K562 (cell line): ENCODE results near the gene WWOX. TPM values are rescaled to one million over a fixed set of nuclear protein-coding genes. Genes with fewer than 3 reads are reported as not detected.

ENCODE experiments used
- CHD7 ChIP-seq: fragments of 200-600 bp; sonication (generic); IDR thresholded peaks from one replicate; pipeline ENCODE4 v1.6.1; 2012; ENCODE audit warnings: mild to moderate bottlenecking, low read depth, low read length, inconsistent platforms
- FOXJ2 ChIP-seq: fragments of 200-800 bp; sonication (Bioruptor generic); IDR thresholded peaks from 2 replicates; pipeline ENCODE4 v1.6.1; 2016; ENCODE audit warnings: missing genetic modification characterization, missing compliant biosample characterization
- FOXP4 ChIP-seq: sonication (generic); formaldehyde crosslinking; IDR thresholded peaks from 2 replicates; pipeline ENCODE4 v1.8.0; 2022; ENCODE audit warnings: mild to moderate bottlenecking, missing genetic modification reagents, borderline replicate concordance
- GTF2F1 ChIP-seq: IDR thresholded peaks from 2 replicates; pipeline ENCODE4 v1.6.1; 2011; ENCODE audit warnings: low read depth, low read length, improper control_type of control experiment
- HDAC3 ChIP-seq: fragments of 450-650 bp; IDR thresholded peaks from 2 replicates; pipeline ENCODE4 v1.6.1; 2018; ENCODE audit warnings: borderline replicate concordance, mild to moderate bottlenecking, moderate library complexity; ENCODE audit not compliant: partially characterized antibody
- HMGN3 ChIP-seq: IDR thresholded peaks from 2 replicates; pipeline ENCODE4 v1.6.1; 2011; ENCODE audit warnings: borderline replicate concordance, low read depth, mild to moderate bottlenecking, mixed read lengths, low read length; ENCODE audit not compliant: insufficient read length; ENCODE audit errors: extremely low read depth
- KDM5B ChIP-seq: fragments of 200-600 bp; sonication (generic); IDR thresholded peaks from 2 replicates; pipeline ENCODE4 v1.6.1; 2012; ENCODE audit warnings: low read depth, mild to moderate bottlenecking, moderate library complexity, low read length, control low read depth, inconsistent platforms; ENCODE audit not compliant: insufficient replicate concordance
- MAFG ChIP-seq: fragments of 450-650 bp; conservative IDR thresholded peaks from 2 replicates; pipeline ENCODE4 v1.6.1; 2016; ENCODE audit warnings: missing genetic modification characterization, missing compliant biosample characterization
- MAFK ChIP-seq: IDR thresholded peaks from 2 replicates; pipeline ENCODE4 v1.6.1; 2011; ENCODE audit warnings: low read length, improper control_type of control experiment
- NFE2 ChIP-seq: IDR thresholded peaks from 2 replicates; pipeline ENCODE4 v1.6.1; 2014; ENCODE audit warnings: antibody characterized with exemption, low read depth
- NFYB ChIP-seq: IDR thresholded peaks from 2 replicates; pipeline ENCODE4 v1.6.1; 2011; ENCODE audit warnings: mild to moderate bottlenecking, moderate library complexity; ENCODE audit not compliant: insufficient read length; ENCODE audit errors: extremely low read depth
- RBBP5 ChIP-seq: fragments of 200-600 bp; sonication (generic); IDR thresholded peaks from 2 replicates; pipeline ENCODE4 v1.6.1; 2012; ENCODE audit warnings: borderline replicate concordance, mild to moderate bottlenecking, low read length, control low read depth, inconsistent platforms; ENCODE audit not compliant: insufficient read depth, poor library complexity, severe bottlenecking
- ZNF212 ChIP-seq: fragments of 450-650 bp; formaldehyde crosslinking; IDR thresholded peaks from 2 replicates; pipeline ENCODE4 v1.4.0; 2020; ENCODE audit warnings: mild to moderate bottlenecking
- ZZZ3 ChIP-seq: fragments of 450-650 bp; IDR thresholded peaks from 2 replicates; pipeline ENCODE4 v1.6.1; 2016; ENCODE audit warnings: antibody characterized with exemption, mild to moderate bottlenecking, moderate library complexity
- polyA plus RNA-seq, 8 experiments: library from polyadenylated mRNA; depleted of rRNA in 4 of 8; stranded (reverse) in 5 of 8; unstranded in 3 of 8; fragments of >200 nt; fragmentation: Nextera tagmentation in 2 of 8; fragmentation: Illumina TruSeq in 1 of 8; extraction: Ambion mirVana in 2 of 8; extraction: Trizol in 1 of 8; gene quantifications; 2 replicates each; pipeline versions ENCODE4 v1.2.1 to v1.2.3, GENCODE V29; 2011 to 2014; ENCODE audit warnings: inconsistent platforms in 1 of 8, missing spikeins in 1 of 8
- total RNA-seq, 7 experiments: library from RNA; depleted of rRNA in 6 of 7; stranded (reverse); fragments of >200 nt in 6 of 7; fragmentation: Illumina TruSeq in 2 of 7; extraction: Trizol in 2 of 7; gene quantifications; 2 replicates each; pipeline versions ENCODE4 v1.2.1 to v1.2.3, GENCODE V29; 2011 to 2021; ENCODE audit warnings: low replicate concordance in 1 of 7

Gene WWOX
- total and polyA plus RNA-seq, 9 of the 15 experiments (the other 6 are each of a cell fraction or from before 2014, with no cell fraction given): 1.6 to 22.7 (median 8.1) TPM

GRCh38 chr16:79064256-79064972 lies 965.0 kb downstream of the WWOX start (continued):
- TF ChIP-seq FOXJ2 (no peak), ZNF212 (CRISPR knock-in tag) (no peak), MAFG (peak; percentile 97), HDAC3 (no peak), GTF2F1 (no peak), HMGN3 (no peak), NFE2 (0 out of 2 replicates have a peak, but pooled peaks have one; percentile 15), FOXP4 (CRISPR knock-in tag) (no peak), RBBP5 (no peak), KDM5B (no peak), NFYB (no peak), CHD7 (no peak), MAFK (peak; percentile 100), ZZZ3 (no peak)
